IMR-90 (cell line): ENCODE measurements around the gene ALPK3. TPM values are rescaled to one million over a fixed set of nuclear protein-coding genes. Genes with fewer than 3 reads are reported as not detected.

Source experiments
- ATAC-seq: fragments of 200-7000 bp; cut with Tn5 transposase; 2 replicates; pipeline ENCODE4 v1.9.1; 2020; ENCODE audit warnings: low read depth, mild to moderate bottlenecking, moderate library complexity
- BruUV-seq: library from RNA; stranded (reverse); fragments of 400-500 nt; replicated peaks from 2 replicates; lab custom pipeline; 2021; lab: Mats Ljungman, UMichigan
- CTCF ChIA-PET: fragments of 300-600 bp; formaldehyde crosslinking; extraction: SDS; loops from one replicate; lab custom pipeline; 2021; ENCODE audit warnings: antibody characterized with exemption; lab: Yijun Ruan, JAX
- POLR2A ChIA-PET: fragments of 300-600 bp; sonication (Branson Sonifier 250); formaldehyde crosslinking; loops from one replicate; lab custom pipeline; 2022; ENCODE audit warnings: antibody characterized with exemption; ENCODE audit not compliant: unreplicated experiment; lab: Charles Lee
- DNase-seq: peaks from one replicate; pipeline ENCODE4 v3.0.0; 2013
- H2AFZ ChIP-seq: replicated peaks from 2 replicates; pipeline ENCODE3; 2013; ENCODE audit warnings: low read length, mild to moderate bottlenecking; ENCODE audit not compliant: poor library complexity
- H2AK5ac ChIP-seq: 2 replicates; pipeline ENCODE4 v1.6.1; 2013; ENCODE audit warnings: low read depth, low read length, inconsistent platforms
- H2AK9ac ChIP-seq: replicated peaks from 2 replicates; pipeline ENCODE3; 2013; ENCODE audit warnings: mild to moderate bottlenecking, low read depth, low read length, moderate library complexity; ENCODE audit not compliant: poor library complexity
- H2BK120ac ChIP-seq: 2 replicates; pipeline ENCODE4 v1.6.1; 2013; ENCODE audit warnings: low read depth, low read length, inconsistent platforms
- H2BK15ac ChIP-seq: 3 replicates; pipeline ENCODE4 v1.6.1; 2013; ENCODE audit warnings: low read depth, low read length, inconsistent platforms
- H2BK20ac ChIP-seq: 2 replicates; pipeline ENCODE4 v1.6.1; 2013; ENCODE audit warnings: low read depth, mild to moderate bottlenecking, inconsistent platforms, low read length, moderate library complexity
- H2BK5ac ChIP-seq: 2 replicates; pipeline ENCODE4 v1.6.1; 2013; ENCODE audit warnings: mild to moderate bottlenecking, low read depth, low read length, inconsistent platforms; ENCODE audit not compliant: poor library complexity, severe bottlenecking
- H3K14ac ChIP-seq: replicated peaks from 2 replicates; pipeline ENCODE4 v1.6.1; 2013; ENCODE audit warnings: low read depth, low read length, inconsistent platforms
- H3K18ac ChIP-seq: 2 replicates; pipeline ENCODE4 v1.6.1; 2013; ENCODE audit warnings: low read depth, low read length, control low read depth
- H3K23ac ChIP-seq: 2 replicates; pipeline ENCODE4 v1.6.1; 2013; ENCODE audit warnings: low read depth, low read length, inconsistent platforms
- H3K27ac ChIP-seq: 2 replicates; pipeline ENCODE4 v1.5.1; 2013; ENCODE audit warnings: mild to moderate bottlenecking, control low read depth, low read length; ENCODE audit not compliant: insufficient read depth
- H3K27me3 ChIP-seq: 2 replicates; pipeline ENCODE4 v1.6.1; 2013; ENCODE audit warnings: low read length; ENCODE audit not compliant: control insufficient read depth, insufficient read depth
- H3K36me3 ChIP-seq: 2 replicates; pipeline ENCODE4 v1.6.1; 2013; ENCODE audit warnings: low read length, mixed read lengths; ENCODE audit not compliant: control insufficient read depth, insufficient read depth
- H3K4ac ChIP-seq: 2 replicates; pipeline ENCODE4 v1.6.1; 2013; ENCODE audit warnings: low read depth, low read length, inconsistent platforms
- H3K4me1 ChIP-seq: 2 replicates; pipeline ENCODE4 v1.6.1; 2013; ENCODE audit warnings: low read length, mixed read lengths; ENCODE audit not compliant: control insufficient read depth, insufficient read depth
- H3K4me2 ChIP-seq: 2 replicates; pipeline ENCODE4 v1.6.1; 2013; ENCODE audit warnings: low read depth, mild to moderate bottlenecking, control low read depth, low read length, moderate library complexity
- H3K4me3 ChIP-seq: 2 replicates; pipeline ENCODE4 v1.5.1; 2013; ENCODE audit warnings: low read depth, mild to moderate bottlenecking, control low read depth, low read length, moderate library complexity; ENCODE audit not compliant: insufficient read depth
- H3K56ac ChIP-seq: 2 replicates; pipeline ENCODE4 v1.6.1; 2013; ENCODE audit warnings: low read length, inconsistent platforms; ENCODE audit not compliant: insufficient read depth; ENCODE audit errors: extremely low read depth
- H3K79me1 ChIP-seq, 2 experiments: 2 replicates each; pipeline ENCODE4 v1.6.1; 2013; ENCODE audit warnings: low read length in 2 of 2, inconsistent platforms in 1 of 2, low read depth in 1 of 2
- H3K9ac ChIP-seq: 2 replicates; pipeline ENCODE4 v1.6.1; 2013; ENCODE audit warnings: low read depth, low read length, control low read depth
- H3K9me1 ChIP-seq: 2 replicates; pipeline ENCODE4 v1.6.1; 2013; ENCODE audit warnings: low read length, inconsistent platforms; ENCODE audit not compliant: insufficient read depth
- H3K9me3 ChIP-seq: 2 replicates; pipeline ENCODE4 v1.6.1; 2013; ENCODE audit warnings: low read length; ENCODE audit not compliant: control insufficient read depth, insufficient read depth
- H4K20me1 ChIP-seq: 2 replicates; pipeline ENCODE4 v1.6.1; 2013; ENCODE audit warnings: low read length, inconsistent platforms; ENCODE audit not compliant: insufficient read depth
- H4K5ac ChIP-seq: 2 replicates; pipeline ENCODE4 v1.6.1; 2013; ENCODE audit warnings: mild to moderate bottlenecking, low read depth, low read length, control low read depth
- H4K8ac ChIP-seq, 2 experiments: 2 replicates each; pipeline ENCODE4 v1.6.1; 2013; ENCODE audit warnings: low read depth in 2 of 2, low read length in 2 of 2, control low read depth in 1 of 2, inconsistent platforms in 1 of 2
- H4K91ac ChIP-seq: 2 replicates; pipeline ENCODE4 v1.6.1; 2013; ENCODE audit warnings: low read depth, low read length, inconsistent platforms; ENCODE audit not compliant: insufficient read depth
- CEBPB ChIP-seq: IDR thresholded peaks from 2 replicates; pipeline ENCODE4 v1.6.1; 2012; ENCODE audit warnings: low read depth, low read length, improper control_type of control experiment
- ELK1 ChIP-seq: fragments of 150-350 bp; IDR thresholded peaks from 2 replicates; pipeline ENCODE4 v1.6.1; 2016; ENCODE audit warnings: low read depth, mild to moderate bottlenecking, low read length, moderate library complexity, borderline replicate concordance
- FOS ChIP-seq: fragments of 150-350 bp; IDR thresholded peaks from 2 replicates; pipeline ENCODE4 v1.6.1; 2016; ENCODE audit warnings: low read depth, low read length
- MAFK ChIP-seq: IDR thresholded peaks from 2 replicates; pipeline ENCODE4 v1.6.1; 2012; ENCODE audit warnings: low read depth, low read length, improper control_type of control experiment
- MAZ ChIP-seq: IDR thresholded peaks from 2 replicates; pipeline ENCODE4 v1.6.1; 2012; ENCODE audit warnings: low read depth, mild to moderate bottlenecking, low read length, improper control_type of control experiment, moderate library complexity, borderline replicate concordance
- NFE2L2 ChIP-seq: fragments of 150-350 bp; IDR thresholded peaks from 2 replicates; pipeline ENCODE4 v1.6.1; 2016; ENCODE audit warnings: low read depth, mild to moderate bottlenecking, low read length
- POLR2A ChIP-seq: IDR thresholded peaks from 2 replicates; pipeline ENCODE4 v1.6.1; 2012; ENCODE audit warnings: mild to moderate bottlenecking, low read depth, low read length
- RAD21 ChIP-seq: IDR thresholded peaks from 2 replicates; pipeline ENCODE4 v1.6.1; 2012; ENCODE audit warnings: low read length, improper control_type of control experiment
- RFX5 ChIP-seq: IDR thresholded peaks from 2 replicates; pipeline ENCODE4 v1.8.0; 2012; ENCODE audit warnings: low read depth, mild to moderate bottlenecking, low read length, moderate library complexity
- WGBS, 2 experiments: methylation state at CpG; one replicate each; pipeline versions ENCODE4 v1.1.5 to v1.1.7; 2013; ENCODE audit warnings: missing lambda C conversion rate in 2 of 2; ENCODE audit not compliant: insufficient read length in 1 of 2; ENCODE audit errors: extremely low coverage in 2 of 2; 5-methylcytosine and 5-hydroxymethylcytosine counted together
- dilution Hi-C: fragments of 300-500 bp; cut with HindIII; formaldehyde crosslinking; loops from one replicate; pipeline ENCODE4 v1.14.3; 2018; ENCODE audit warnings: low sequenced_read_pairs; ENCODE audit not compliant: unreplicated experiment
- in situ Hi-C: fragments of 300-500 bp; cut with MboI; formaldehyde crosslinking; loops from 3 replicates; pipeline ENCODE4 v1.14.3; 2019; ENCODE audit warnings: low sequenced_read_pairs, inconsistent platforms, mixed read lengths
- intact Hi-C: fragments of 100-400 bp; cut with micrococcal nuclease; formaldehyde crosslinking; loops from 2 replicates; pipeline ENCODE4 v1.10.0; 2022
- polyA plus RNA-seq, 3 experiments: library from polyadenylated mRNA; depleted of rRNA; stranded (reverse); fragments of >200 nt; gene quantifications; 2 replicates each; pipeline ENCODE4 v1.2.3, GENCODE V29; 2012; ENCODE audit warnings: low replicate concordance in 1 of 3
- total RNA-seq: library from RNA; depleted of rRNA; stranded (reverse); fragments of >200 nt; gene quantifications from 2 replicates; pipeline ENCODE4 v1.2.3, GENCODE V29; 2012

The ALPK3 gene
- total and polyA plus RNA-seq, 2 of the 4 experiments (the other 2 are of a cell fraction): under 0.01 to 0.26 TPM

GRCh38 chr15:84817466-84818081 is 418 bp downstream of the ALPK3 start:
- TF ChIP-seq ELK1: no peak
- TF ChIP-seq MAFK: no peak
- no peak for TF ChIP-seq CEBPB
- TF ChIP-seq FOS: no peak
- TF ChIP-seq MAZ: no peak
- no peak for TF ChIP-seq POLR2A
- TF ChIP-seq RAD21: no peak
- no peak for TF ChIP-seq NFE2L2
- TF ChIP-seq RFX5: no peak
- H3K9me3 ChIP-seq: no peaks in the 10 kb centered on the region
- H3K14ac ChIP-seq: no peak overlapping the region
- no peaks in the 10 kb centered on the region for H4K20me1 ChIP-seq
- intact Hi-C loops: no loop called here
- no peak overlapping the region for H2AK9ac ChIP-seq
- no peaks in the 10 kb centered on the region for H3K4me1 ChIP-seq
- H3K79me1 ChIP-seq: no peaks in the 10 kb centered on the region
- H2AK5ac ChIP-seq: no peak overlapping the region
- POLR2A ChIA-PET: no interaction called here
- H4K8ac ChIP-seq: no peak overlapping the region
- peak; percentile 9; the same call in 1 of the 2 replicates for ATAC-seq
- no peak overlapping the region for H4K5ac ChIP-seq
- H3K27ac ChIP-seq: no peak overlapping the region
- no peak overlapping the region for H3K9ac ChIP-seq
- H3K18ac ChIP-seq: no peak overlapping the region
- H2BK120ac ChIP-seq: no peak overlapping the region; the same call in 1 of the 2 replicates
- H3K56ac ChIP-seq: no peak overlapping the region
- no peak overlapping the region for H2BK20ac ChIP-seq
- CTCF ChIA-PET: interaction anchor here (0.7 kb wide), 1 partner anchor 13 kb away, joined by 6 read pairs; no protein-coding TSS in a partner anchor
- H3K9me1 ChIP-seq: no peaks in the 10 kb centered on the region
- in situ Hi-C loops: no loop called here
- peak overlapping the region; percentile 44 for H2AFZ ChIP-seq
- no peak overlapping the region for H3K4me2 ChIP-seq
- no peak overlapping the region for H4K91ac ChIP-seq
- H3K27me3 ChIP-seq: peaks cover 5% of the 10 kb centered on the region; the same call in 1 of the 2 replicates
- DNase-seq: no peak
- no peaks in the 10 kb centered on the region for H3K36me3 ChIP-seq
- no peak overlapping the region for H3K4me3 ChIP-seq
- no peak overlapping the region for H2BK15ac ChIP-seq
- WGBS, 2 experiments: 45% methylated on average over 4 of the region's 27 CpGs; no CpG with 5 or more reads in 1 of the 2 experiments
- dilution Hi-C loops: no loop called here
- no TSS peak for BruUV-seq
- H3K23ac ChIP-seq: no peak overlapping the region; the same call in 1 of the 2 replicates
- no peak overlapping the region for H2BK5ac ChIP-seq
- no peak overlapping the region for H3K4ac ChIP-seq
